T-helper 2 cell (primary cell): ENCODE measurements around the gene ABAT.

ENCODE experiments used
- DNase-seq, 5 experiments: peaks; one replicate each; pipeline versions ENCODE4 v3.0.0 to v3.0.0-alpha.2; 2012 to 2022

ABAT gene

GRCh38 chr16:8819411-8820034 lies 145.1 kb downstream of the ABAT start:
- no peak for DNase-seq

DNA sequence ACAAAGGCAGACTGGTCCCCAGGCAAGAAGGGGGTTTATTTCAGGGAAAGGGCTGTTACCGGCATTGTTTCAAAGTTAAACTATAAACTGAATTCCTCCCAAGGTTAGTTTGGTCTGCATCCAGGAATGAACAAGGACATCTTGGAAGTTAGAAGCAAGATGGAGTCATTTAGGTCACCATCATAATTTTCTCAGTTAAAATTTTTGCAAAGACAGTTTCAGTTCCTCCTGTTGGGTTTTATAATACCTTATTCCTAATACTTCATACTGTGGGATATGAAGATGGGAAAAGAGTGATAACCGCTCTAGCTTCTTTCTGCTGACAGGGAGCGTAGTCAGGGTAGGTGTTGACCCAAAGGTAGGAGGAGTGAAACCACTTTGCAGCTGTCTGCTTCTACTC lies 148.0 kb downstream of the ABAT start:
- no peak for DNase-seq

GRCh38 chr16:8826278-8826879 lies 152.0 kb downstream of the ABAT start:
- DNase-seq: no peak

GRCh38 chr16:8828541-8829165 lies 154.2 kb downstream of the ABAT start:
- no peak for DNase-seq

DNA sequence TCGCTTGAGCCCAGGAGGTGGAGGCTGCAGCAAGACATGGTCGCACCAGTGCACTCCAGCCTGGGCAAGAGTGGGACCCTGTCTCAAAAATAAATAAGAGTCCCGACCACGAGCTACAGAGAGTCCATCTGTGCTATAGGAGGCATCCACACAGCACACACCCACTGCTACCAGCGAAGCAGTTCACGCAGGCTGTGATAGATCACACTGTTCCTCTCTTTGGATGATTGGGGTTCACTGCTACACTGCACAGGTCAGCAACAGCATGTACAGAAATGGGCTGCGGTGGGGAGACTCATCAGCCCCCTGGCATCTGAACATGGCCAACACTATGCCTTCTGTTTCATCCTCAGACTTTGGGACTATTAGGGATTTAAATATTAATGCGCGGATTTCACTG lies 157.0 kb downstream of the ABAT start:
- DNase-seq: no peak

GRCh38 chr16:8831871-8832716 lies 157.7 kb downstream of the ABAT start:
- no peak for DNase-seq

DNA sequence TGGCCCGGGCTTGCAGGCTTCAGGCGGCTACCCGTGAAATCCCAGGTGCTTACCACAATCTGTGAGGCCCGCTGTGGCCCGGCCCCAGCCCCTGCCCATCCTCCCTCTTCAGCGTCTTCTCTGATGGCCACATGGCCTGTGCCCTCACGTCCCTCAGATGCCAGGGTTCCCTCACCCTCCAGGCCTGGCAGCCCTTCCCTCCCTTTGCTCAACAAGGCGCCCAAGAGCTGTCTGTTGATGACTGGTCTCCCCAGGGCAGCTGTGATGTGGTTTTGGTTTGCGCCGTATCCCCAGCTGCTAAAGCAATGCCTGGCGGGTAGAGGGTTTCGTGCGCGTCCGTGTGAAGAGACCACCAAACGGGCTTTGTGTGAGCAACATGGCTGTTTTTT lies 158.3 kb downstream of the ABAT start:
- no peak for DNase-seq
